ENCODE results near the gene SYNDIG1.

GRCh38 chr20:24493181-24493580, 23.8 kb downstream of the SYNDIG1 start:
- TF ChIP-seq, protein P1, sequence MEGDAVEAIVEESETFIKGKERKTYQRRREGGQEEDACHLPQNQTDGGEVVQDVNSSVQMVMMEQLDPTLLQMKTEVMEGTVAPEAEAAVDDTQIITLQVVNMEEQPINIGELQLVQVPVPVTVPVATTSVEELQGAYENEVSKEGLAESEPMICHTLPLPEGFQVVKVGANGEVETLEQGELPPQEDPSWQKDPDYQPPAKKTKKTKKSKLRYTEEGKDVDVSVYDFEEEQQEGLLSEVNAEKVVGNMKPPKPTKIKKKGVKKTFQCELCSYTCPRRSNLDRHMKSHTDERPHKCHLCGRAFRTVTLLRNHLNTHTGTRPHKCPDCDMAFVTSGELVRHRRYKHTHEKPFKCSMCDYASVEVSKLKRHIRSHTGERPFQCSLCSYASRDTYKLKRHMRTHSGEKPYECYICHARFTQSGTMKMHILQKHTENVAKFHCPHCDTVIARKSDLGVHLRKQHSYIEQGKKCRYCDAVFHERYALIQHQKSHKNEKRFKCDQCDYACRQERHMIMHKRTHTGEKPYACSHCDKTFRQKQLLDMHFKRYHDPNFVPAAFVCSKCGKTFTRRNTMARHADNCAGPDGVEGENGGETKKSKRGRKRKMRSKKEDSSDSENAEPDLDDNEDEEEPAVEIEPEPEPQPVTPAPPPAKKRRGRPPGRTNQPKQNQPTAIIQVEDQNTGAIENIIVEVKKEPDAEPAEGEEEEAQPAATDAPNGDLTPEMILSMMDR (IDR thresholded peaks at IDR 0.05) = no peak
- no peak for TF ChIP-seq POLR2A (IDR thresholded peaks at IDR 0.05)
